ENCODE data around the gene SYNRG. TPM values are rescaled to one million over a fixed set of nuclear protein-coding genes. Genes with fewer than 3 reads are reported as not detected.

SYNRG gene
- polyA plus RNA-seq, 1 donor (not counting 4 experiments of a cell fraction or from before 2014, with no cell fraction given), result 9.2 TPM

GRCh38 chr17:37553401-37553966, 55.7 kb downstream of the SYNRG start:
- peaks cover 3 to 6% of the 10 kb centered on the region in 2 experiments for H3K36me3 ChIP-seq (ENCODE audit: control insufficient read depth in 2 of 2, extremely low read depth in 1 of 2, insufficient read depth in 2 of 2, low read length in 2 of 2)
- H3K9me1 ChIP-seq (ENCODE audit: control insufficient read depth, extremely low read depth, insufficient read depth, low read length), result no peaks in the 10 kb centered on the region
- H3K9me3 ChIP-seq (ENCODE audit: control insufficient read depth, low read depth, low read length), result no peaks in the 10 kb centered on the region
- no peak overlapping the region for H2AFZ ChIP-seq (ENCODE audit: control insufficient read depth, low read length)
- dilution Hi-C loops (cut with MboI; ENCODE audit: extremely low pct_ligation_motif_present, low sequenced_read_pairs), result no loop called here
- no peak overlapping the region for H3K27ac ChIP-seq (ENCODE audit: control insufficient read depth, insufficient read depth, low read length)
- TF ChIP-seq CTCF (optimal IDR thresholded peaks at IDR 0.05 in 1 of 3, IDR thresholded peaks at IDR 0.05 in 1 of 3, conservative IDR thresholded peaks at IDR 0.05 in 1 of 3; ENCODE audit: extremely low read depth in 1 of 3, insufficient read depth in 2 of 3, low read length in 3 of 3), result no peak
- TF ChIP-seq EZH2 (IDR thresholded peaks at IDR 0.05; ENCODE audit: low read length), result no peak
- H3K4me3 ChIP-seq (ENCODE audit: control insufficient read depth in 2 of 3, extremely low read depth in 1 of 3, insufficient read depth in 2 of 3, low read depth in 1 of 3, low read length in 3 of 3), result no peak overlapping the region
- no peak overlapping the region for H3K9ac ChIP-seq (ENCODE audit: control insufficient read depth, extremely low read depth, insufficient read depth, low read length)
- H3K27me3 ChIP-seq (ENCODE audit: control insufficient read depth, extremely low read depth, insufficient read depth, low read length), result no peaks in the 10 kb centered on the region
- H3K4me1 ChIP-seq (ENCODE audit: control insufficient read depth, extremely low read depth, insufficient read depth, low read length), result peaks cover 18% of the 10 kb centered on the region
- peaks cover 3% of the 10 kb centered on the region for H3K79me2 ChIP-seq (ENCODE audit: control insufficient read depth, insufficient read depth, low read length)
- no peak overlapping the region for H3K4me2 ChIP-seq (ENCODE audit: control insufficient read depth, extremely low read depth, insufficient read depth, low read depth, low read length)
- FAIRE-seq, result no peak
- DNase-seq (ENCODE audit: low read depth, low spot score), result no peak
- H4K20me1 ChIP-seq (ENCODE audit: control insufficient read depth, extremely low read depth, insufficient read depth, low read length), result no peaks in the 10 kb centered on the region

- peak; percentile 17 for DNase-seq (ENCODE audit: low read depth, low spot score)
- Histone ChIP-seq H3K79me2 (ENCODE audit: control insufficient read depth, insufficient read depth, low read length) (peaks cover 3% of the 10 kb centered on the region), H3K4me3 (ENCODE audit: control insufficient read depth in 2 of 3, extremely low read depth in 1 of 3, insufficient read depth in 2 of 3, low read depth in 1 of 3, low read length in 3 of 3) (peak overlapping the region in 1 of 3 experiments; percentile 25), H3K9me1 (ENCODE audit: control insufficient read depth, extremely low read depth, insufficient read depth, low read length) (no peaks in the 10 kb centered on the region), H3K9me3 (ENCODE audit: control insufficient read depth, low read depth, low read length) (no peaks in the 10 kb centered on the region), H3K36me3 (ENCODE audit: control insufficient read depth in 2 of 2, extremely low read depth in 1 of 2, insufficient read depth in 2 of 2, low read length in 2 of 2) (peaks cover 3 to 6% of the 10 kb centered on the region in 2 experiments), H3K9ac (ENCODE audit: control insufficient read depth, extremely low read depth, insufficient read depth, low read length) (peak overlapping the region; percentile 39), H2AFZ (ENCODE audit: control insufficient read depth, low read length) (no peak overlapping the region), H3K4me1 (ENCODE audit: control insufficient read depth, extremely low read depth, insufficient read depth, low read length) (peaks cover 18% of the 10 kb centered on the region), H3K27me3 (ENCODE audit: control insufficient read depth, extremely low read depth, insufficient read depth, low read length) (no peaks in the 10 kb centered on the region), H4K20me1 (ENCODE audit: control insufficient read depth, extremely low read depth, insufficient read depth, low read length) (no peaks in the 10 kb centered on the region), H3K4me2 (ENCODE audit: control insufficient read depth, extremely low read depth, insufficient read depth, low read depth, low read length) (peak overlapping the region; percentile 64), H3K27ac (ENCODE audit: control insufficient read depth, insufficient read depth, low read length) (peak overlapping the region; percentile 5)
- FAIRE-seq, result no peak
- dilution Hi-C loops (cut with MboI; ENCODE audit: extremely low pct_ligation_motif_present, low sequenced_read_pairs), result no loop called here
- TF ChIP-seq CTCF (optimal IDR thresholded peaks at IDR 0.05 in 1 of 3, IDR thresholded peaks at IDR 0.05 in 1 of 3, conservative IDR thresholded peaks at IDR 0.05 in 1 of 3; ENCODE audit: extremely low read depth in 1 of 3, insufficient read depth in 2 of 3, low read length in 3 of 3), result no peak
Observed at GRCh38 chr17:37551788-37552187, 57.4 kb downstream of the SYNRG start.
